Effector memory CD4-positive, alpha-beta T cell (primary cell): Measurements from ENCODE around the gene BTBD17.

ENCODE experiments used
- DNase-seq, 3 donors: peaks; one replicate each; pipeline ENCODE4 v3.0.0-alpha.2; 2020
- H3K27ac ChIP-seq: 2 replicates; pipeline ENCODE4 v1.7.0; 2013; ENCODE audit warnings: mild to moderate bottlenecking, low read length, moderate library complexity; ENCODE audit not compliant: insufficient read depth, poor library complexity, severe bottlenecking
- H3K27me3 ChIP-seq: replicated peaks from 2 replicates; pipeline ENCODE4 v1.7.0; 2013; ENCODE audit warnings: mild to moderate bottlenecking, low read length; ENCODE audit not compliant: insufficient read depth, control insufficient read depth, poor library complexity, severe bottlenecking
- H3K36me3 ChIP-seq: 2 replicates; pipeline ENCODE4 v1.7.0; 2013; ENCODE audit warnings: mild to moderate bottlenecking, low read length, moderate library complexity; ENCODE audit not compliant: control insufficient read depth, insufficient read depth
- H3K4me1 ChIP-seq: 2 replicates; pipeline ENCODE4 v1.7.0; 2013; ENCODE audit warnings: low read length, mild to moderate bottlenecking; ENCODE audit not compliant: control insufficient read depth, insufficient read depth, poor library complexity, severe bottlenecking
- H3K4me3 ChIP-seq: 2 replicates; pipeline ENCODE4 v1.7.0; 2013; ENCODE audit warnings: low read length, low read depth, mild to moderate bottlenecking; ENCODE audit not compliant: insufficient read depth, poor library complexity, severe bottlenecking
- H3K9me3 ChIP-seq: 2 replicates; pipeline ENCODE4 v1.7.0; 2013; ENCODE audit warnings: mild to moderate bottlenecking, low read length, moderate library complexity; ENCODE audit not compliant: control insufficient read depth

BTBD17 gene

DNA sequence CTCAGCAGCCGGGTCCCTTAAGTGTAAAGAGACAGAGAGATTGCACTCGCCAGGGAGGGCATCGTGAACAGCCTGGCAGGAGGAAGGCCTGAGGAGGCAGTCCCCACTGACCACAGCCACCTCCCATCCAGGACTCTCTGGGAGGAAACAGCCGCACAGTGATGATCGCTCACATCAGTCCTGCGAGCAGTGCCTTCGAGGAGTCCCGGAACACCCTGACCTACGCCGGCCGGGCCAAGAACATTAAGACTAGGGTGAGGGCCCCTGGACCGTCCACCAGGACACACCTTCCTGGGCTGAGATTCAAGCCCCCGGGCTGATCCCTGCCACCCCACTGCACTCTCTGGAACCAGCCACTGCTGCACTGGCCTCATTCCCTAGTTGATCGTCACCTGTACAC is 14.0 kb downstream of the BTBD17 start:
- Histone ChIP-seq H3K36me3 (no peaks in the 10 kb centered on the region), H3K27ac (no peak overlapping the region), H3K9me3 (no peaks in the 10 kb centered on the region), H3K4me3 (no peak overlapping the region), H3K4me1 (no peaks in the 10 kb centered on the region), H3K27me3 (no peaks in the 10 kb centered on the region)
- DNase-seq = no peak

- no peak overlapping the region for H3K27ac ChIP-seq
- H3K36me3 ChIP-seq = no peaks in the 10 kb centered on the region
- no peak for DNase-seq
- H3K4me1 ChIP-seq = no peaks in the 10 kb centered on the region
- no peaks in the 10 kb centered on the region for H3K27me3 ChIP-seq
- no peaks in the 10 kb centered on the region for H3K9me3 ChIP-seq
- H3K4me3 ChIP-seq = no peak overlapping the region
These were observed 16.0 kb downstream of the BTBD17 start for GRCh38 chr17:74345433-74346241.

- Histone ChIP-seq H3K4me3 (no peak overlapping the region), H3K27me3 (no peaks in the 10 kb centered on the region), H3K9me3 (no peaks in the 10 kb centered on the region), H3K27ac (no peak overlapping the region), H3K4me1 (no peaks in the 10 kb centered on the region), H3K36me3 (no peaks in the 10 kb centered on the region)
- DNase-seq = no peak
These were observed 17.0 kb downstream of the BTBD17 start for GRCh38 chr17:74344658-74345057.

- H3K4me1 ChIP-seq = no peaks in the 10 kb centered on the region
- H3K27ac ChIP-seq = no peak overlapping the region
- no peaks in the 10 kb centered on the region for H3K36me3 ChIP-seq
- DNase-seq = no peak
- no peaks in the 10 kb centered on the region for H3K9me3 ChIP-seq
- no peaks in the 10 kb centered on the region for H3K27me3 ChIP-seq
- H3K4me3 ChIP-seq = no peak overlapping the region
These were observed 18.0 kb downstream of the BTBD17 start for GRCh38 chr17:74343526-74344284.

GRCh38 chr17:74343121-74343520 is 18.5 kb downstream of the BTBD17 start:
- H3K9me3 ChIP-seq = no peaks in the 10 kb centered on the region
- DNase-seq = no peak
- no peaks in the 10 kb centered on the region for H3K4me1 ChIP-seq
- no peaks in the 10 kb centered on the region for H3K36me3 ChIP-seq
- no peak overlapping the region for H3K27ac ChIP-seq
- H3K27me3 ChIP-seq = no peaks in the 10 kb centered on the region
- no peak overlapping the region for H3K4me3 ChIP-seq

DNA sequence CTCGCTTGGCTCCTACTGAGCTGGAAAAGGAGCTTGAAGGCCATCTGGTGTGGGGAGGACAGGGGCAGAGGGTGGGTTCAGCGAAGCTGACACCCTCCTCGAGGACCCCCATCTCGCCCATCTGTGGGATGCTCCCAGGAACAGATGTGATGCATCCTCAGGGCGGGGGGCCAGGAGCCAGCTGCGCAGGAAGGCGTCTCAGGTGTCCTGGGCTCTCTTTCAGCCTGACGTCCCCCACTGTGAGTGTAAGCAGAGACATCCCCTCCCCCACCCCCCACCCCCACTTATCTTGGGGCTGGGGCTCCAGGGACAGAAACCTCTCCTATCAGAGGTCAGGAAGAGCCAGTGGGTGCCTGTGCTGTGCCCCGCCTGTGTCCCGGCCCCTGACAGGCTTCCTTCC is 19.4 kb downstream of the BTBD17 start:
- H3K4me3 ChIP-seq = no peak overlapping the region

GRCh38 chr17:74340470-74341023 is 21.1 kb downstream of the BTBD17 start:
- Histone ChIP-seq H3K36me3 (no peaks in the 10 kb centered on the region), H3K4me3 (no peak overlapping the region), H3K27me3 (no peaks in the 10 kb centered on the region), H3K9me3 (no peaks in the 10 kb centered on the region), H3K4me1 (no peaks in the 10 kb centered on the region), H3K27ac (no peak overlapping the region)
- DNase-seq = no peak

More for the DNA sequence above, 19.4 kb downstream of the BTBD17 start:
- no peak for DNase-seq
- Histone ChIP-seq H3K27me3 (no peaks in the 10 kb centered on the region), H3K9me3 (no peaks in the 10 kb centered on the region), H3K4me1 (no peaks in the 10 kb centered on the region), H3K36me3 (no peaks in the 10 kb centered on the region), H3K27ac (no peak overlapping the region)

GRCh38 chr17:74339537-74340195 is 22.0 kb downstream of the BTBD17 start:
- no peak overlapping the region for H3K27ac ChIP-seq
- H3K27me3 ChIP-seq = no peaks in the 10 kb centered on the region
- H3K4me3 ChIP-seq = no peak overlapping the region
- no peaks in the 10 kb centered on the region for H3K4me1 ChIP-seq
- no peak for DNase-seq
- H3K36me3 ChIP-seq = no peaks in the 10 kb centered on the region
- no peaks in the 10 kb centered on the region for H3K9me3 ChIP-seq

- H3K4me3 ChIP-seq = no peak overlapping the region
- no peaks in the 10 kb centered on the region for H3K36me3 ChIP-seq
- no peak overlapping the region for H3K27ac ChIP-seq
- H3K27me3 ChIP-seq = no peaks in the 10 kb centered on the region
- no peak for DNase-seq
- no peaks in the 10 kb centered on the region for H3K9me3 ChIP-seq
- no peaks in the 10 kb centered on the region for H3K4me1 ChIP-seq
These were observed 23.7 kb downstream of the BTBD17 start for GRCh38 chr17:74337834-74338500.
